Measurements from ENCODE around the gene ERICH2. TPM values are rescaled to one million over a fixed set of nuclear protein-coding genes. Genes with fewer than 3 reads are reported as not detected.
A peak's percentile ranks its signal among the peaks of the same experiment; 100 is the strongest.

The ERICH2 gene
- total RNA-seq, 2 donors from 2014 or later = not detected

GRCh38 chr2:170820757-170821530 is 50.8 kb downstream of the ERICH2 start:
- H3K4me3 ChIP-seq = peak overlapping the region; percentile 9

DNA sequence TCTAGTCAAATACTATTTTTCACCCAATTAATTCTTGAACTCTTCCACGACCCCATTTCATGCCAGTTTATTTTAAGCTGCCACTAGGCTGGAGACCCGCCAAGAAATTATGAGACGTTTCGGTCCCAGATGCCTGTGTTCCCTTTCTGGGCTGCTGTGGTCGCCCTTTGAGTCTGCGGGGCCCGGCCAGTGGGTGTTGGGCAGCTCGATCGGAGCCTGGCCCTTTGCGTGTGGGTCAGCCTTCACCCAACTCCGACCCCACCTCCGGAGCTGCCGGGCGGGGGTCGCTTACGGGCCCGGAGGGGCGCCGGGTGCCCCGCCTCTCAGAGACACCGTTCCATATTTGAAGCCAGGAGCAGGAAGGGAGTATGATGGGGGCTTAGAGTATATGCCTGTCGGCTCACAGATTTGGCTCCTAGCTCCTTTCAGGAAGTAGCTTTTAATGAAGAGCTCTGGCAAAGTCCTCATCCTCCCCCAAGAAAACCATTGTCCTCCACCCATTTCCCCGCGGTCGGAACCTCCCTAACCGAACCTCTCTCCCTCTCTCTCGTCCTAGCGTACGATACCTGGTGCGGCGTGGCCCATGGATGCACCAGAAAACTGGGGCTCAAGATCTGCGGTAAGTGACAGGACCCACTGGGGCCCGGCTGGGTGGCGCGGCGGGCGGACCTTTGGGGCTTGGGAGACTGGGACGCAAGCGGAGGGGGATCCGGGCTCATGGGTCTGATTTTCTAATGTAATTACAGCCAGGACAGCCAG is 51.5 kb downstream of the ERICH2 start:
- TF ChIP-seq, protein P1, sequence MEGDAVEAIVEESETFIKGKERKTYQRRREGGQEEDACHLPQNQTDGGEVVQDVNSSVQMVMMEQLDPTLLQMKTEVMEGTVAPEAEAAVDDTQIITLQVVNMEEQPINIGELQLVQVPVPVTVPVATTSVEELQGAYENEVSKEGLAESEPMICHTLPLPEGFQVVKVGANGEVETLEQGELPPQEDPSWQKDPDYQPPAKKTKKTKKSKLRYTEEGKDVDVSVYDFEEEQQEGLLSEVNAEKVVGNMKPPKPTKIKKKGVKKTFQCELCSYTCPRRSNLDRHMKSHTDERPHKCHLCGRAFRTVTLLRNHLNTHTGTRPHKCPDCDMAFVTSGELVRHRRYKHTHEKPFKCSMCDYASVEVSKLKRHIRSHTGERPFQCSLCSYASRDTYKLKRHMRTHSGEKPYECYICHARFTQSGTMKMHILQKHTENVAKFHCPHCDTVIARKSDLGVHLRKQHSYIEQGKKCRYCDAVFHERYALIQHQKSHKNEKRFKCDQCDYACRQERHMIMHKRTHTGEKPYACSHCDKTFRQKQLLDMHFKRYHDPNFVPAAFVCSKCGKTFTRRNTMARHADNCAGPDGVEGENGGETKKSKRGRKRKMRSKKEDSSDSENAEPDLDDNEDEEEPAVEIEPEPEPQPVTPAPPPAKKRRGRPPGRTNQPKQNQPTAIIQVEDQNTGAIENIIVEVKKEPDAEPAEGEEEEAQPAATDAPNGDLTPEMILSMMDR (IDR thresholded peaks at IDR 0.05) = no peak
- peaks cover 9% of the 10 kb centered on the region for H3K27me3 ChIP-seq (replicated peaks; ENCODE audit: insufficient read depth)
- H3K4me3 ChIP-seq = peak overlapping the region; percentile 67
- DNase-seq (ENCODE audit: low spot score) (no peak), ATAC-seq (ENCODE audit: insufficient number of reproducible peaks, low FRiP score, low read depth) (no peak)
- H3K36me3 ChIP-seq = no peaks in the 10 kb centered on the region
- peaks cover 19 to 58% of the 10 kb centered on the region in 2 donors for H3K4me1 ChIP-seq (ENCODE audit: control insufficient read depth in 1 of 2, low read depth in 2 of 2)
- no peaks in the 10 kb centered on the region for H3K9me3 ChIP-seq
- no peak overlapping the region for H3K27ac ChIP-seq

More at GRCh38 chr2:170820757-170821530, 50.8 kb downstream of the ERICH2 start:
- TF ChIP-seq, protein P1 (IDR thresholded peaks at IDR 0.05) = no peak
- H3K27me3 ChIP-seq (replicated peaks; ENCODE audit: insufficient read depth) = peaks cover 9% of the 10 kb centered on the region
- no peak overlapping the region for H3K27ac ChIP-seq
- DNase-seq (ENCODE audit: low spot score) (no peak), ATAC-seq (ENCODE audit: insufficient number of reproducible peaks, low FRiP score, low read depth) (no peak)
- H3K36me3 ChIP-seq = no peaks in the 10 kb centered on the region
- peaks cover 24 to 63% of the 10 kb centered on the region in 2 donors for H3K4me1 ChIP-seq (ENCODE audit: control insufficient read depth in 1 of 2, low read depth in 2 of 2)
- no peaks in the 10 kb centered on the region for H3K9me3 ChIP-seq

DNA sequence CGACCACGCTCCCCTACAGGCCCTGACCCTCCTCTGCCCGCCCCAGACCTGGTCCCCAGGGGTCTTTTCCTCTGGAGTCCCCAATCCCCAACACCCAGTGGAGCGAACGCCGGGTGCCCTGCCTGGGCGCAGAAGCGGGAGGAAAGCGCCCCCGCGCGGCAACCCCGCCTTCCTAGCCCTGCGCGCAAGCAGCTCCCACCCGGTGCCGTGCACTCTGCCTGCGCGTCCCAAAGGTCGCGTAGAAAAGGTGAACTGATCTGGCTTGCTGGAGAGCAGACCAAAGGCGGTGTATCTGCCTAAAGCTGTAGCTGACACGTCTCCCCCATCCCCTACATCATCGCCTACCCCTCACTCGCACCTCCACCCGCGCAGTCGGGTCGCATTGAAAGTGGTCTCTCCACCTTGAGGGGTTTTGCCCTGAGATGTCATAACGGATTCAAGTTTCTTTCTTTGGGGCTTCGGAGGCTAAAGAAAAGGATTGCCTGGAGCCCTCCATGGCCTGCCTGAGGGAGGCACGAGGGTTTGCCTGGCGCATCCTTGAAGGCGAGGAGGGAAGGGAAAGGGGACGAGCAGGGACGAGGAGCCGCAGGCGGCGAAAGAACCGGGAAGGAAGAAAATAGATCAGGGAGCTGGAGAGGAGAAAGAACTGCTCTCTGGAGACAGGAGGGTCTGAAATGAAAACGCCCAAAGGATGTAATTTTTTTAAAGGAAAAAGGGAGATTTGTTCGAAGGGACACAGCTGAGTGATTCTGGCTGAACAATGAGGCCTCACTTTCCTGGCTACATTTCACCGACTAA is 52.3 kb downstream of the ERICH2 start:
- Histone ChIP-seq H3K9me3 (no peaks in the 10 kb centered on the region), H3K4me3 (peak overlapping the region; percentile 67), H3K27me3 (replicated peaks; ENCODE audit: insufficient read depth) (peaks cover 9% of the 10 kb centered on the region), H3K4me1 (ENCODE audit: control insufficient read depth in 1 of 2, low read depth in 2 of 2) (peaks cover 19 to 55% of the 10 kb centered on the region in 2 donors), H3K27ac (no peak overlapping the region), H3K36me3 (no peaks in the 10 kb centered on the region)
- no peak for DNase-seq (ENCODE audit: low spot score)
- TF ChIP-seq, protein P1 (IDR thresholded peaks at IDR 0.05) = no peak
- ATAC-seq (ENCODE audit: insufficient number of reproducible peaks, low FRiP score, low read depth) = no peak

DNA sequence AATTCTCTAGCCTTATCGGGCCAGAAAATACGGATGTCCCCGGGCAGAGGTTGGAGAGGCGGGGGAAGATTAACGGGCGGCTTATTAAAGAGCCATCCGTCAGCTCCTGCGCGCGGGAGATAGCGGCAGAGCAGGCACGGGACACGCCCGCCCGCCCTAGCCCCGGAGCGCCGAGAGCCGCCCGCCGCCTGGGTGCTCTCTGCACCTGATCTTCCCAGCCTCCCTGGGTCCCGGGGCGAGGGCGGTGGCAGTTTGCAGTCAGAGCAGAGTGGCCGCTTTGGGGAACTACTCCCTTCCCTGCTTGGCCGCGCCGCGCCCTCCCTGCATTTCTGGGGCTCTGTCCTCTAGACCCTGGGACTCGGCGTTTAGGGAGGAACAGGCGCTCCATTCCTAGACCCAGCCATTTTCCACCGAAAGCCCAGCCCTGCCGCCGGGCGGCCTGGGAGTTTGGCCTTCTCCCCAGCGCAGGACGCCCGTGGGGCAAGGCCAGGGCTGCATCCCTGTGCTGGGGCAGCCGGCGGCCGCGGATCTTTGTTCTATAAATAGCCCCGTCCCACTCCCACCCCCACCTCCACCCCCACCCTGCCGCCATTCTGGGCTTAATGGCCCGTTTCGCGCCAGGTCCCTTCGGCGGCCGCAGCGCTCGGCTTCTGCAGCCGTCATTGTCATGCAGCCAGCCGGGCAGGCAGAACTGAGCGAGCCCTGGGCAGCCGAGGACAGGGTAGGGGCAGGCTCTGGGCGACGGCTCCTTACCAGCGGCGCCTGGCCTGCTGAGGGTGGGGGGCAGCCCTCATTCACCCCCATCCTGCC is 53.1 kb downstream of the ERICH2 start:
- H3K27ac ChIP-seq = no peak overlapping the region
- TF ChIP-seq, protein P1 (IDR thresholded peaks at IDR 0.05) = no peak
- no peaks in the 10 kb centered on the region for H3K9me3 ChIP-seq
- H3K27me3 ChIP-seq (replicated peaks; ENCODE audit: insufficient read depth) = peaks cover 9% of the 10 kb centered on the region
- no peaks in the 10 kb centered on the region for H3K36me3 ChIP-seq
- DNase-seq (ENCODE audit: low spot score) = no peak
- peak overlapping the region; percentile 67 for H3K4me3 ChIP-seq
- no peak for ATAC-seq (ENCODE audit: insufficient number of reproducible peaks, low FRiP score, low read depth)
- H3K4me1 ChIP-seq (ENCODE audit: control insufficient read depth in 1 of 2, low read depth in 2 of 2) = peaks cover 14 to 49% of the 10 kb centered on the region in 2 donors
